NCI-H2227 (cell line): Measurements from ENCODE around the gene STKLD1.
"Not testable (repeated sequence)": the region's sequence is repeated elsewhere in the genome, so short reads cannot be mapped to it uniquely, and the experiment has no call there.

Experiments used
- DNase-seq: peaks from one replicate; lab custom pipeline; 2025; ENCODE audit not compliant: unreplicated experiment; lab: John Stamatoyannopoulos, UW

STKLD1 gene

GRCh38 chr9:133382507-133383141, 6.5 kb downstream of the STKLD1 start:
- no peak for DNase-seq

- DNase-seq = no peak
These were observed 7.3 kb downstream of the STKLD1 start for GRCh38 chr9:133383438-133383837.

- no peak for DNase-seq
These were observed 8.7 kb downstream of the STKLD1 start for GRCh38 chr9:133384736-133385321.

GRCh38 chr9:133385452-133385851, 9.3 kb downstream of the STKLD1 start:
- no peak for DNase-seq

- DNase-seq = no peak
These were observed 10.2 kb downstream of the STKLD1 start for GRCh38 chr9:133386338-133386737.

GRCh38 chr9:133387680-133388079, 11.5 kb downstream of the STKLD1 start:
- no peak for DNase-seq

- DNase-seq = no peak
These were observed 12.9 kb downstream of the STKLD1 start for GRCh38 chr9:133389025-133389557.

- no peak for DNase-seq
These were observed 13.4 kb downstream of the STKLD1 start for GRCh38 chr9:133389562-133389961.

GRCh38 chr9:133390713-133391112, 14.5 kb downstream of the STKLD1 start:
- no peak for DNase-seq

- DNase-seq = not testable (repeated sequence)
These were observed 15.3 kb downstream of the STKLD1 start for GRCh38 chr9:133391449-133391848.

- not testable (repeated sequence) for DNase-seq
These were observed 16.1 kb downstream of the STKLD1 start for GRCh38 chr9:133392308-133392707.

GRCh38 chr9:133393399-133393798, 17.2 kb downstream of the STKLD1 start:
- no peak for DNase-seq

- DNase-seq = no peak
These were observed 18.6 kb downstream of the STKLD1 start for GRCh38 chr9:133394687-133395271.

- no peak for DNase-seq
These were observed 20.8 kb downstream of the STKLD1 start for GRCh38 chr9:133396952-133397351.

GRCh38 chr9:133397370-133397769, 21.2 kb downstream of the STKLD1 start:
- no peak for DNase-seq

GRCh38 chr9:133397895-133398294, 21.7 kb downstream of the STKLD1 start:
- no peak for DNase-seq

GRCh38 chr9:133400292-133400691, 24.1 kb downstream of the STKLD1 start:
- no peak for DNase-seq

- DNase-seq = no peak
These were observed 25.4 kb downstream of the STKLD1 start for GRCh38 chr9:133401588-133401987.

- DNase-seq = no peak
These were observed 26.5 kb downstream of the STKLD1 start for GRCh38 chr9:133402689-133403088.

GRCh38 chr9:133403766-133404453, 27.7 kb downstream of the STKLD1 start:
- no peak for DNase-seq

- DNase-seq = no peak
These were observed 28.4 kb downstream of the STKLD1 start for GRCh38 chr9:133404454-133405002.
